ENCODE data around the gene COQ9.

The COQ9 gene

GRCh38 chr16:57479205-57479975 lies 32.1 kb downstream of the COQ9 start:
- no peak for TF ChIP-seq FOXM1 (IDR thresholded peaks at IDR 0.05; ENCODE audit: borderline replicate concordance, low read depth)
- no peak; the same call in 1 of the 2 replicates for TF ChIP-seq TAF1 (IDR thresholded peaks at IDR 0.05; ENCODE audit: low read depth)
- peak; percentile 42; the same call in 1 of the 2 replicates for TF ChIP-seq TCF12 (IDR thresholded peaks at IDR 0.05; ENCODE audit: low read depth)
- no peak for TF ChIP-seq USF1 (IDR thresholded peaks at IDR 0.05)
- no peak for TF ChIP-seq CEBPB (IDR thresholded peaks at IDR 0.05)
- no peak for TF ChIP-seq REST (IDR thresholded peaks at IDR 0.05; ENCODE audit: low read depth)
- TF ChIP-seq NFIC (IDR thresholded peaks at IDR 0.05) = 0 out of 2 replicates have a peak, but pooled peaks have one; percentile 18
- TF ChIP-seq CREB1 (IDR thresholded peaks at IDR 0.05; ENCODE audit: low read depth) = no peak
- TF ChIP-seq EGR1 (IDR thresholded peaks at IDR 0.05) = no peak
- TF ChIP-seq EP300 (IDR thresholded peaks at IDR 0.05; ENCODE audit: borderline replicate concordance) = peak; percentile 42; the same call in 1 of the 2 replicates
- no peak for TF ChIP-seq YY1 (IDR thresholded peaks at IDR 0.05; ENCODE audit: low read depth)
- no peak for TF ChIP-seq RAD21 (IDR thresholded peaks at IDR 0.05; ENCODE audit: low read depth)
- 0 out of 2 replicates have a peak, but pooled peaks have one; percentile 60 for TF ChIP-seq ZBTB7A (IDR thresholded peaks at IDR 0.05; ENCODE audit: low read depth)
- TF ChIP-seq TEAD4 (IDR thresholded peaks at IDR 0.05) = no peak
- TF ChIP-seq MAX (IDR thresholded peaks at IDR 0.05) = 0 out of 2 replicates have a peak, but pooled peaks have one; percentile 40

- TF ChIP-seq NFIC (IDR thresholded peaks at IDR 0.05) (no peak; the same call in 1 of the 2 replicates), RAD21 (IDR thresholded peaks at IDR 0.05; ENCODE audit: low read depth) (no peak), ZBTB7A (IDR thresholded peaks at IDR 0.05; ENCODE audit: low read depth) (0 out of 2 replicates have a peak, but pooled peaks have one; percentile 18), TAF1 (IDR thresholded peaks at IDR 0.05; ENCODE audit: low read depth) (no peak), TEAD4 (IDR thresholded peaks at IDR 0.05) (peak; percentile 47), REST (IDR thresholded peaks at IDR 0.05; ENCODE audit: low read depth) (peak; percentile 12; the same call in 1 of the 2 replicates), MAX (IDR thresholded peaks at IDR 0.05) (peak; percentile 10; the same call in 1 of the 2 replicates)
Observed at GRCh38 chr16:57479976-57480753, 32.9 kb downstream of the COQ9 start.

- TF ChIP-seq TAF1 (IDR thresholded peaks at IDR 0.05; ENCODE audit: low read depth) (no peak), RAD21 (IDR thresholded peaks at IDR 0.05; ENCODE audit: low read depth) (no peak), EP300 (IDR thresholded peaks at IDR 0.05; ENCODE audit: borderline replicate concordance) (no peak), REST (IDR thresholded peaks at IDR 0.05; ENCODE audit: low read depth) (no peak)
Observed at GRCh38 chr16:57480754-57481230, 33.5 kb downstream of the COQ9 start.

GRCh38 chr16:57481421-57481820 lies 34.1 kb downstream of the COQ9 start:
- TF ChIP-seq MAX (IDR thresholded peaks at IDR 0.05) (no peak), TCF12 (IDR thresholded peaks at IDR 0.05; ENCODE audit: low read depth) (no peak), EP300 (IDR thresholded peaks at IDR 0.05; ENCODE audit: borderline replicate concordance) (no peak), REST (IDR thresholded peaks at IDR 0.05; ENCODE audit: low read depth) (no peak), FOXM1 (IDR thresholded peaks at IDR 0.05; ENCODE audit: borderline replicate concordance, low read depth) (no peak), EGR1 (IDR thresholded peaks at IDR 0.05) (no peak), ZBTB7A (IDR thresholded peaks at IDR 0.05; ENCODE audit: low read depth) (no peak), CEBPB (IDR thresholded peaks at IDR 0.05) (no peak)

All from Ishikawa (cell line).